Karpas-422 (cell line): ENCODE measurements around the gene SECISBP2. TPM values are rescaled to one million over a fixed set of nuclear protein-coding genes. Genes with fewer than 3 reads are reported as not detected.
"Not testable (repeated sequence)": the region's sequence is repeated elsewhere in the genome, so short reads cannot be mapped to it uniquely, and the experiment has no call there.

ENCODE experiments used
- DNase-seq: peaks from one replicate; pipeline ENCODE4 v3.0.0-alpha.2; 2015
- H2AFZ ChIP-seq: fragments of 200-600 bp; sonication (generic); 2 replicates; pipeline ENCODE4 v1.6.1; 2014; ENCODE audit warnings: antibody characterized with exemption, low read length, mixed read lengths
- H3K27ac ChIP-seq: fragments of 200-600 bp; sonication (generic); 2 replicates; pipeline ENCODE4 v1.5.1; 2014; ENCODE audit warnings: mild to moderate bottlenecking, low read length, moderate library complexity
- H3K27me3 ChIP-seq: fragments of 200-600 bp; sonication (generic); 2 replicates; pipeline ENCODE4 v1.6.1; 2014; ENCODE audit warnings: low read length, mixed read lengths
- H3K36me3 ChIP-seq: fragments of 200-600 bp; sonication (generic); 2 replicates; pipeline ENCODE4 v1.6.1; 2014; ENCODE audit warnings: low read length, mixed read lengths; ENCODE audit not compliant: insufficient read depth
- H3K4me1 ChIP-seq: fragments of 200-600 bp; sonication (generic); 2 replicates; pipeline ENCODE4 v1.6.1; 2014; ENCODE audit warnings: mild to moderate bottlenecking, low read length, mixed read lengths
- H3K4me2 ChIP-seq: fragments of 200-600 bp; sonication (generic); 2 replicates; pipeline ENCODE4 v1.6.1; 2014; ENCODE audit warnings: low read length, low read depth, mild to moderate bottlenecking; ENCODE audit not compliant: poor library complexity, severe bottlenecking
- H3K4me3 ChIP-seq: fragments of 200-600 bp; sonication (generic); 2 replicates; pipeline ENCODE4 v1.5.1; 2014; ENCODE audit warnings: mild to moderate bottlenecking, antibody characterized with exemption, low read length, mixed read lengths
- H3K79me2 ChIP-seq: fragments of 200-600 bp; sonication (generic); 2 replicates; pipeline ENCODE4 v1.6.1; 2014; ENCODE audit warnings: mild to moderate bottlenecking, low read length, mixed read lengths
- H3K9ac ChIP-seq: fragments of 200-600 bp; sonication (generic); 2 replicates; pipeline ENCODE4 v1.6.0; 2014; ENCODE audit warnings: low read length
- H3K9me2 ChIP-seq: fragments of 200-600 bp; sonication (generic), shearing (Covaris generic); replicated peaks from 2 replicates; pipeline ENCODE4 v1.6.0; 2014; ENCODE audit warnings: mild to moderate bottlenecking, low read length, moderate library complexity; ENCODE audit not compliant: insufficient read depth
- H3K9me3 ChIP-seq: fragments of 300-700, 200-600 bp; sonication (generic); 2 replicates; pipeline ENCODE4 v1.6.1; 2014; ENCODE audit warnings: low read length, mixed read lengths
- H4K20me1 ChIP-seq: fragments of 200-600 bp; sonication (generic); 2 replicates; pipeline ENCODE4 v1.6.1; 2014; ENCODE audit warnings: mild to moderate bottlenecking, antibody characterized with exemption, low read length, low read depth; ENCODE audit not compliant: insufficient read depth
- total RNA-seq: library from RNA; depleted of rRNA; stranded (reverse); fragments of >200 nt; shearing (Covaris generic); gene quantifications from 2 replicates; pipeline ENCODE4 v1.2.3, GENCODE V29; 2014; ENCODE audit warnings: low replicate concordance; rRNA removed

SECISBP2 gene
- total RNA-seq, result 49.9 and 74.1 TPM in 2 replicates

- Histone ChIP-seq H3K9me2 (no peaks in the 10 kb centered on the region), H3K36me3 (peaks cover 50% of the 10 kb centered on the region), H3K4me2 (peak within 1 kb of the TSS; percentile 90), H3K27me3 (no peaks in the 10 kb centered on the region), H3K79me2 (peaks cover 67% of the 10 kb centered on the region), H3K27ac (peak within 1 kb of the TSS; percentile 93), H3K4me3 (peak within 1 kb of the TSS; percentile 71), H3K4me1 (peaks cover 68% of the 10 kb centered on the region), H3K9ac (peak within 1 kb of the TSS; percentile 74), H2AFZ (no peak within 1 kb of the TSS), H3K9me3 (no peaks in the 10 kb centered on the region), H4K20me1 (peaks cover 18% of the 10 kb centered on the region)
- DNase-seq, result peak; percentile 98
Observed at GRCh38 chr9:89318123-89319014, at the start of gene SECISBP2. TSS of gene SECISBP2 (plus strand) at chr9:89318500. CDS start at chr9:89318577, 77 bp downstream.

GRCh38 chr9:89273528-89274279 is 44.6 kb upstream of the SECISBP2 start:
- H3K4me1 ChIP-seq, result no peaks in the 10 kb centered on the region
- no peak for DNase-seq
- H3K9me2 ChIP-seq, result no peaks in the 10 kb centered on the region
- H4K20me1 ChIP-seq, result no peaks in the 10 kb centered on the region
- 0 out of 2 replicates have a peak, but pooled peaks cover 3% of the 10 kb centered on the region for H3K36me3 ChIP-seq
- H3K27me3 ChIP-seq, result no peaks in the 10 kb centered on the region
- H3K9me3 ChIP-seq, result peaks cover 32% of the 10 kb centered on the region
- no peak overlapping the region for H3K4me2 ChIP-seq
- H3K79me2 ChIP-seq, result no peaks in the 10 kb centered on the region
- H3K9ac ChIP-seq, result no peak overlapping the region
- no peak overlapping the region for H2AFZ ChIP-seq
- no peak overlapping the region for H3K4me3 ChIP-seq
- no peak overlapping the region for H3K27ac ChIP-seq

GRCh38 chr9:89274838-89275237 is 43.5 kb upstream of the SECISBP2 start:
- no peaks in the 10 kb centered on the region for H3K79me2 ChIP-seq
- H3K9me2 ChIP-seq, result no peaks in the 10 kb centered on the region
- H3K9me3 ChIP-seq, result peaks cover 32% of the 10 kb centered on the region
- H3K9ac ChIP-seq, result no peak overlapping the region
- H2AFZ ChIP-seq, result no peak overlapping the region
- no peak overlapping the region for H3K4me2 ChIP-seq
- no peaks in the 10 kb centered on the region for H4K20me1 ChIP-seq
- H3K4me3 ChIP-seq, result no peak overlapping the region
- H3K27ac ChIP-seq, result no peak overlapping the region
- no peaks in the 10 kb centered on the region for H3K27me3 ChIP-seq
- no peak for DNase-seq
- H3K36me3 ChIP-seq, result 0 out of 2 replicates have a peak, but pooled peaks cover 3% of the 10 kb centered on the region
- peaks cover 7% of the 10 kb centered on the region for H3K4me1 ChIP-seq

GRCh38 chr9:89276040-89276439 is 42.3 kb upstream of the SECISBP2 start:
- not testable (repeated sequence) for H3K4me2 ChIP-seq, H3K79me2 ChIP-seq, H3K27me3 ChIP-seq, H3K36me3 ChIP-seq, H3K27ac ChIP-seq, DNase-seq, H3K9me2 ChIP-seq, H2AFZ ChIP-seq, H3K9ac ChIP-seq, H3K4me1 ChIP-seq, H3K4me3 ChIP-seq, H4K20me1 ChIP-seq
- peaks cover 32% of the 10 kb centered on the region for H3K9me3 ChIP-seq

- H3K27me3 ChIP-seq, result no peaks in the 10 kb centered on the region
- H2AFZ ChIP-seq, result no peak overlapping the region
- H3K4me2 ChIP-seq, result no peak overlapping the region
- peaks cover 9% of the 10 kb centered on the region for H3K4me1 ChIP-seq
- no peaks in the 10 kb centered on the region for H4K20me1 ChIP-seq
- no peak overlapping the region for H3K9ac ChIP-seq
- H3K36me3 ChIP-seq, result 0 out of 2 replicates have a peak, but pooled peaks cover 3% of the 10 kb centered on the region
- DNase-seq, result no peak
- H3K4me3 ChIP-seq, result no peak overlapping the region
- no peaks in the 10 kb centered on the region for H3K9me2 ChIP-seq
- peaks cover 32% of the 10 kb centered on the region for H3K9me3 ChIP-seq
- H3K79me2 ChIP-seq, result no peaks in the 10 kb centered on the region
- H3K27ac ChIP-seq, result no peak overlapping the region
Observed at GRCh38 chr9:89277043-89277442, 41.3 kb upstream of the SECISBP2 start.

GRCh38 chr9:89277454-89277853 is 40.8 kb upstream of the SECISBP2 start:
- Histone ChIP-seq H2AFZ (no peak overlapping the region), H4K20me1 (no peaks in the 10 kb centered on the region), H3K4me3 (no peak overlapping the region), H3K9me2 (no peaks in the 10 kb centered on the region), H3K36me3 (0 out of 2 replicates have a peak, but pooled peaks cover 3% of the 10 kb centered on the region), H3K27ac (no peak overlapping the region), H3K9me3 (peaks cover 31% of the 10 kb centered on the region), H3K4me2 (no peak overlapping the region), H3K4me1 (peaks cover 9% of the 10 kb centered on the region), H3K27me3 (no peaks in the 10 kb centered on the region), H3K79me2 (no peaks in the 10 kb centered on the region), H3K9ac (no peak overlapping the region)
- DNase-seq, result no peak

GRCh38 chr9:89278551-89278950 is 39.7 kb upstream of the SECISBP2 start:
- Histone ChIP-seq H3K4me3 (no peak overlapping the region), H3K36me3 (0 out of 2 replicates have a peak, but pooled peaks cover 3% of the 10 kb centered on the region), H3K4me1 (peaks cover 9% of the 10 kb centered on the region), H3K9ac (no peak overlapping the region), H3K9me2 (no peaks in the 10 kb centered on the region), H2AFZ (no peak overlapping the region), H3K27me3 (no peaks in the 10 kb centered on the region), H3K79me2 (no peaks in the 10 kb centered on the region), H3K27ac (no peak overlapping the region), H4K20me1 (no peaks in the 10 kb centered on the region), H3K4me2 (no peak overlapping the region), H3K9me3 (peaks cover 20% of the 10 kb centered on the region)
- DNase-seq, result no peak
